CD4-positive, alpha-beta T cell treated with Interleukin-1 beta for 1 hour (primary cell): ENCODE data around the gene NGEF.
"Not testable (repeated sequence)": the region's sequence is repeated elsewhere in the genome, so short reads cannot be mapped to it uniquely, and the experiment has no call there.

Experiments used
- DNase-seq, 2 donors: peaks; one replicate each; pipeline ENCODE4 v3.0.0-alpha.2; 2020 to 2022

NGEF gene

GRCh38 chr2:233019610-233020009 is 6.6 kb upstream of the NGEF start:
- not testable (repeated sequence) for DNase-seq

GRCh38 chr2:233017947-233018346 is 4.9 kb upstream of the NGEF start:
- DNase-seq: no peak

- no peak for DNase-seq
These were observed 2.1 kb upstream of the NGEF start for GRCh38 chr2:233015019-233015645.

GRCh38 chr2:233013650-233014049 is 594 bp upstream of the NGEF start:
- no peak for DNase-seq

DNA sequence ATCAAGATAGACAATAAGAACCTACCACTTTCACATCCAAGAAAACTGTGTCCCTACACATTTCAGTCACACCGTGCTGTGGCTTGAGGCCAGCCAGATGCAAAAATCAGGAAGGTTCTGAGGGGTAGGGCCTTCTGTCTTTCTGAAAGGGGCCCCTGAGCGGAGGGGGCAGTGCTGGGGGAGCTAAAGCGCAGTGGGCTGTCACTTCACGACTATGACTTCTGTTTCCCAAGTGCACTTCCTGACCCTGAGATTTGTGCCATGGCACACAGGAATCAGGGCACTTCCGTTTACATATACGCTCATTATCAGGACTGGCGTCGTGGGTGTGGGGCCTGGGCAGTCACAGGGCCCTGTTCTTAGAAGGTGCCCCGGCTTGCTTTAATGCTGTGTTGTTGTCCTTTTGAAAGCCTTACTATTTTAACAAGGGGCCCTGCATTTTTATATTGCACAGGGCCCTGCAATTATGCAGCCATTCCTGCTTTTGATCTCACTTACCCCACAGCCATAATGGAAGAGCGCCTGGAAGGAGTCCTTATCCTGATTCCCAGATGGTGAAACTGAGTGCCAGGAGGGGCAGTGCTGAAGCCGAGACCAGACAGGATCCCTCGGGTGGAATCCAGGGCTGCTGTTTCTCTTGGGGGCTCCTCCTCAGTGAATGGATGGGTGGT is 620 bp downstream of the NGEF start:
- no peak for DNase-seq

DNA sequence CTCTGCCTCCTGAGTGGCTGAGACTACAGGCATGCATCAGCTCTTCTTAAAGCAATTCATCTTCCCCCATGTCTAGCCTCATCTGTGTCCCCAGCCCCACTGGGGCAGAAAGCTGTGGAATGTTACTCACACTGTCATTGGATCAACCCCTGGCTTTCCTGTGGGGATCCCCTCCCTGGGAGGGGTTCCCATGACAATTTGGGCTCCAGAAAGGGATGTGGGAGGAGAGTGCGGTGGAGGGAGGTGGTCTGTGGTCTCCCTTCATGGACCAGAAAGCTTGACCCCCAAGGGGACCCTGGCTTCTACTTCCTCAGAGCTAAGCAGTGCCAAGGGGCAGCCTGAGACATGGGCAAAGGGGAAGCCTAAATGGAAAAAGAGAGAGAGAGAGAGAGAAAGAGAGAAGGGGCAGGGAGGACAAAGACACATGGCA is 1.3 kb downstream of the NGEF start:
- no peak for DNase-seq

DNA sequence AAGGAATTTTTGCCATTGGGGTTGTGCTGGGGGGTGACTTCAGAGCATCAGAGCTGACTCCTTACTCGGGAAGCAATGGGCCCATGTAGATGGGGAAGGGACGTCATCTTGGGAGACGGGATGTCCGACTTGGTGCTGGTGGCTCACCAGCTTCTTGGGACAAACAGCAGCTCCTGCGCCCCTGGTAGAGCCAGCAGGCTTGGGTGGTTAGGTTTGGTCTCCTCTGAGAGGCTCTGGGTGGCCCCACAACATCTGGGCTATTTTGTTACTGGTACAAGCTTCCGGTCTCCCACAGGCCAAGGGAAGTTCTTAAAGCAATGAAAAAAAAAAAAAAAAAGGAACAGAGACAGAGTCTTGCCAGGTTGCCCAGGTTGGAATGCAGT is 1.8 kb downstream of the NGEF start:
- no peak for DNase-seq

DNA sequence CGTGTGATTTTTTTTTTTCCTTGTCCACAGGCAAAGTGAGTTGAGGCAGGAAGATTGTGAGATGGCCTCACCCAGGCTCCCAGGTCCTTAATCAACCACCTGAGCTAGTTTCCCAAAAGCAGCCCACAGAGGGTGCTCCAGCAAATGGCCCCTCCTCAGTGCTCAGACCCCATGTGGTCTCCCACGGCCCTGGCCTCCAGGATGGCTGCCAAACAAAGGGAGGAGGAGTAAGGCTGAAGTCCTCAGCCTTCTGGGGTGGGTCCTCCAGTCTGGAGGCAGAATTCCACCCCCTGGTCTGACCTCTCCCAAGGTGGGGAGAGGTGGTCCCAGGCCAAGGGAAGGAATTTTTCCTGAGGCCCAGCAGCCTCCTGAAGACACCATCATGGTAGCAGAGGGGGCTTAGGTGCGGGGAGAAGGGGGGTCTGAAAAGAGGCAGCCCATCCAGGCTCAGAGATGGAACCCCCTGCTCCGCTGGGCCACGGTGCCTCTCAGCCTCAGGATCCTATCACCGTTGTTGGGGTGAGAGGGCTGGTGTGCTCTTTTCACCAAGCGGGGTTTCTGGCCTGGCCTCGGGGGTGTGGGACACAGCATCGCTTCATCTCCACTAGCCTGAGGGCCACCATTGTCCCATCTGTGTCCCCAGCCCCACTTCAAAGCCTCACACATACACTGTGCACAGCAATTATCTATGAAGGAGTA is 2.3 kb downstream of the NGEF start:
- no peak for DNase-seq

DNA sequence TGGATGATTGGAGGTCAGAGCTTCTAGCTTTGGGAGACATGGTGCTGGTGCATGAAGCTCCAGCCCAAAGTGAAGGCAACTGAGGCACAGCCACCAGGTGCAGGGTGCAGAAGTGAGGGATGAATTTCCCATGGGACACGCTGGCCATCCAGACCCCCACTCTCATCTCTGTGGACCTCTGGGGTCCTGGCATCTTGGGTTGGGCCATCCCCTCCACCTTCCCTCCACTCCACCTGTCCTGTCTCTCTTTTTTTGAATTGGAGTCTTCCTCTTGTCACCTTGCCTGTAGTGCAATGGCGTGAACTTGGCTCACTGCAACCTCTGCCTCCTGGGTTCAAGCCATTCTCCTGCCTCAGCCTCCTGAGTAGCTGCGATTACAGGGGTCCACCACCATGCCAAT is 3.4 kb downstream of the NGEF start:
- no peak for DNase-seq

DNA sequence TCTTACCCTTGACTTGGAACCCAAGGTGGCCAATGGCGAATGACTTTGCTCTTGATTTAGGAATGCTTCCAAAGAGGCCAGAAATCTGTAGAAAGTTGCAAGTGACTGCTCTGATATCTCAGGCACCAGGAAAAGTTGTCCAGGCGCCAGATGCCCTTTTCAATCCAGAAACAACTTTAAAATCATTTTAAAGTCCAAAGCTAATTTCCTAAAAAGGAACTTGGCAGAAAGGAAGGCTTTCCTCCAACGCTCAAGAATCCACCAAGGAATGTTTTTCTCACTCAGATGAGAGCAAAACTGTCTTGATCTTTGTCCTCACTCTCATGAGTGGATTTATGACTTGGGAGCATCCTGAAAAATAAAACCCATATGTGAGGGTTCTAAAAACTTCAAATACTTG is 5.3 kb downstream of the NGEF start:
- DNase-seq: no peak

- no peak for DNase-seq
These were observed 5.8 kb downstream of the NGEF start for GRCh38 chr2:233007270-233007669.

GRCh38 chr2:233006648-233007047 is 6.4 kb downstream of the NGEF start:
- no peak for DNase-seq

- no peak for DNase-seq
These were observed 8.0 kb downstream of the NGEF start for GRCh38 chr2:233005096-233005495.

- no peak for DNase-seq
These were observed 9.1 kb downstream of the NGEF start for GRCh38 chr2:233003658-233004555.

DNA sequence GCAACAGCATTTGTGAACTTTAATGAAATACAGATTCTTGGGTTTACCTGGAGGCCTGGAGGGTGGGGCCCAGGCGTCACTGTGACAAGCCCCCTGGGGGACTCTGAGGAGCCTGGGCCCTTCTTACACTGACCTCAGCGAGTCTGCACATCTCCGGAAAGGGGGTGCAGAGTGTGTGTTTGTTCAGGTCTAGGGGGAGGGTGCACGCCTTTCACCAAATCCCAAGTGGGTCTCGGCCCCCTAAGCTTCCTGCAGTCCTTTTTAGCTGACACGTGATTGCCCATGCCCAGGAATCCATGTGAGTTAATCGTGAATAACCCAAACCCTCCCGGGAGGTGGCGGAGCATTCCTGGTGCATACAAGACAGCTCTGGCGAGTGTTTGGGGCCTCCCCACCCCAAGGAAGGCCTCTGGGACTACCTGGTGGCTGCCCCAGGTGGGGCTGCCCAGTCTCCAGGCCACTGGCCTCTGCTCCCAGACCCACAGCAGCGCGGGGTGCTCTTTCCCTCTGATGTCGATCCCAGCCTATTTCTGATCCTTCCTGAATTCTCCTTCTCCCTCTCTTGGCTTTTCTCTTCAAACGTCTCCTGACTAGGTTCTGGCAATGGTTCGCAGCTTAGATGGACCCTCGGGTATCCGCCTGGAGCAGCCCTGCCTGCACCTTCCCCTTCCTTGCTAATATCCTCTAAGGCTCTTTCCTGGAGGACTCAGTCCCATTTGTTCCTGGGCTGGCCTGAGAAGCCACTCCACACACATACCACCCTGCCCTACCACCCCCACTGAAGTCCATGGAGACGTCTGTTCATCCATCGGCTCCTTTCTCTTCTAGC is 10.0 kb downstream of the NGEF start:
- DNase-seq: no peak

- no peak for DNase-seq
These were observed 11.9 kb downstream of the NGEF start for GRCh38 chr2:233000886-233001750.

GRCh38 chr2:232999354-232999753 is 13.7 kb downstream of the NGEF start:
- DNase-seq: no peak

GRCh38 chr2:232998666-232998985 is 14.4 kb downstream of the NGEF start:
- no peak for DNase-seq

DNA sequence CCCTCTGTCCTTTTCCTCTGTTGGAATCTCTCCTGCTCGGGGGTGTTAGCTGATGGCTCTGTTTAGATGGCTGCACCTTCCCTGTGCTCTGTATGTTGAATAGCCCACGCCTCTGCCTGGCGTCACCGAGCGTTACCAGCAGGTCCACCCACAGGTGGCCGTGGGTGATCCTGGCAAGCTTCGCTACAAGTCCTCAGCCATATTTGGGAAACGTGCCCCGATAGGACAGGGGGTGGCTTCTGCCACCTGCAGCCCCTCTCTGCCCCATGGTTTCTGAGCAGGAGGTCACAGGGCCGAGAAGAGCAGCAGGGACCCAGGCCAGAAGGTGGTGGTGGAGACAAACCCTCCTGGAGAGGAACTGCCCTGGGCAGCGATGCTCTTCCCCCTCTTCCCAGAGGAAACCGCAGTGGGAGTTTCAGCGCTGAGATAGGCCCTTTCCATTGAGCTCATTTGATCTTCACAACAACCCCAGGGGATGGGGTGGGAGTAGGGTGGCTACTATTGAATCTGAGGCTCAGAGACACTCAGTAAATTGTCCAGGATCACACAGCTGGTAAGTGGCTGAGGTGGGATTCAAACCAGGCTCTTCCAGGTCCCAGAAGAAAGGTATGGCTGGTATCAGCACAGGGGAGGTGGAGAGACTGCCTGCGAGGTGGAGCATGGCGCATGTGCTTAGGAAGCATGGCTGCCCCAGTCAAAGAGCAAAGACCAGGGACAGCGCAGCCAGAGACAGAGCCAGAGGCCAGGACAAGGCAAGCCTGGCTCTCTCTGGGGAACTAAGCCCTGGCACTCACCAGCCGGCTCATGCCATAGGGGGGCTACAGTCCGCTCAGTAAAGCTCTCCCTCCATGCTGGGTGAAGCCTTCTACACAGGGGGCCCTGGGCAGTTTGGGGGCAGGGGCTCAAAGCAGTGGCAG is 15.0 kb downstream of the NGEF start:
- no peak for DNase-seq

DNA sequence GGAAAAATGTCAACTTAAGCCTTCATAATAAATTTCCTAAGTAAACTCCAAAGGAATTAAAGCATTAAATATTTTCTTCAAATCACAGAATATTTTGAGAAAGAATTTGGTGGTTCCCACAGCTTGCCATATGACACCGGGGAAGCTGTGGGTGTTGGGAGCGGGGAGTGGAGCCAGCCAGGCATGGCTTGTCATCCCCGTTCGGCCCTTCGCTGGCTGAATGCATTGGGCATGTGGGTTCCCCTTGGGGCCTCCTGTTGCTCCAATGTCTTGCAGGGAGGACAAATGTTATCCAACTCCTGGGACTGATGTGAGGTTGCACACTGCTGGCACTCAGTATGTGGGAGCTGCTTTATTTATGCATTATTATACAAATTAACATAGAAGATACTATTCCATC is 18.6 kb downstream of the NGEF start:
- no peak for DNase-seq
